DOHH2 (cell line): ENCODE data around the gene IFNGR2.

ENCODE experiments used
- H3F3A ChIP-seq: fragments of 200-600 bp; sonication (generic), shearing (Covaris generic); 2 replicates; pipeline ENCODE4 v1.6.0; 2016; ENCODE audit warnings: antibody characterized with exemption, mild to moderate bottlenecking; ENCODE audit not compliant: control insufficient read depth, insufficient read depth
- H3K27ac ChIP-seq: fragments of 200-600 bp; sonication (generic); 2 replicates; pipeline ENCODE4 v1.5.1; 2014; ENCODE audit warnings: low read depth, mild to moderate bottlenecking, low read length, moderate library complexity
- H3K27me3 ChIP-seq: fragments of 200-600 bp; sonication (generic); 2 replicates; pipeline ENCODE4 v1.6.1; 2014; ENCODE audit warnings: mild to moderate bottlenecking, low read length, mixed read lengths; ENCODE audit not compliant: control insufficient read depth
- H3K36me3 ChIP-seq: fragments of 200-600 bp; sonication (generic); 2 replicates; pipeline ENCODE4 v1.6.1; 2014; ENCODE audit warnings: mild to moderate bottlenecking, low read length, moderate library complexity, mixed read lengths; ENCODE audit not compliant: control insufficient read depth
- H3K4me1 ChIP-seq: fragments of 200-600 bp; sonication (generic); 2 replicates; pipeline ENCODE4 v1.6.1; 2014; ENCODE audit warnings: mild to moderate bottlenecking, low read length, mixed read lengths; ENCODE audit not compliant: control insufficient read depth
- H3K4me2 ChIP-seq: fragments of 200-600 bp; sonication (generic); 2 replicates; pipeline ENCODE4 v1.6.0; 2014; ENCODE audit warnings: mild to moderate bottlenecking, low read length, moderate library complexity
- H3K4me3 ChIP-seq: fragments of 200-600 bp; sonication (generic); 2 replicates; pipeline ENCODE4 v1.5.1; 2014; ENCODE audit warnings: mild to moderate bottlenecking, low read length, mixed read lengths
- H3K79me2 ChIP-seq: fragments of 200-600 bp; sonication (generic); 2 replicates; pipeline ENCODE4 v1.6.1; 2014; ENCODE audit warnings: mild to moderate bottlenecking, low read length, mixed read lengths; ENCODE audit not compliant: control insufficient read depth
- H3K9me2 ChIP-seq: fragments of 200-600 bp; sonication (generic); replicated peaks from 2 replicates; pipeline ENCODE4 v1.6.1; 2014; ENCODE audit warnings: mild to moderate bottlenecking, low read length, mixed read lengths; ENCODE audit not compliant: control insufficient read depth
- H3K9me3 ChIP-seq: fragments of 200-600 bp; sonication (generic); 2 replicates; pipeline ENCODE4 v1.6.1; 2014; ENCODE audit warnings: antibody characterized with exemption, low read length, mixed read lengths; ENCODE audit not compliant: control insufficient read depth, insufficient read depth
- H4K20me1 ChIP-seq: fragments of 200-600 bp; sonication (generic); 2 replicates; pipeline ENCODE4 v1.6.0; 2014; ENCODE audit warnings: low read depth, mild to moderate bottlenecking, antibody characterized with exemption, low read length, moderate library complexity; ENCODE audit not compliant: control insufficient read depth, insufficient read depth
- CTCF ChIP-seq: fragments of 200-600 bp; sonication (generic); IDR thresholded peaks from one replicate; pipeline ENCODE4 v1.5.1; 2014; ENCODE audit warnings: antibody characterized with exemption, mild to moderate bottlenecking, low read depth, low read length; ENCODE audit not compliant: poor library complexity, severe bottlenecking
- EZH2phosphoT487 ChIP-seq: fragments of 200-600 bp; sonication (generic); IDR thresholded peaks from 2 replicates; pipeline ENCODE4 v1.6.1; 2017; ENCODE audit warnings: borderline replicate concordance, mild to moderate bottlenecking, antibody characterized with exemption, low read length, moderate library complexity, mixed read lengths

IFNGR2 gene

DNA sequence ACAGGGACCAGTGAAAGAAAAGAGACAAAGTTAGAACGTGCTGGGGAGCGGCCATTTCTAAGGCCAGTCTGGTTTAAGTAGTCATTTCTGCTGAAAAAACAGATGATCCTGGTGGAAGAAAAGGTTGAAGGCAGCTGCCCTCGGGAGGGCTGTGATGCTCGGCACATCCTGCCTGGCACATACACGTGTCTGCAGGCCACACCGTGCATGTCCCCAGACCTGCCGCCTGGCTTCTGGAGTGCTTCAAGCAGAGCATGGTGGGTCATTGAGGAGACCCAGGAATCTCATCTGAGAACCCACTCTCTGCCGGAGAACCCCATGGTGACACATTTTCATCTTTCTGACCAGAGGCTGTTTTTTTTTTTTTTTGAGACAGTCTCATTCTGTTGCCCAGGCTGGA, 46.0 kb upstream of the IFNGR2 start:
- TF ChIP-seq EZH2phosphoT487 = no peak
- TF ChIP-seq CTCF = no peak
- no peak overlapping the region for H3K27ac ChIP-seq
- H3K27me3 ChIP-seq = no peaks in the 10 kb centered on the region
- H3K4me3 ChIP-seq = no peak overlapping the region
- no peaks in the 10 kb centered on the region for H3K9me3 ChIP-seq
- peaks cover 34% of the 10 kb centered on the region for H3K4me1 ChIP-seq
- H3K36me3 ChIP-seq = peaks cover 45% of the 10 kb centered on the region
- H3K9me2 ChIP-seq = no peaks in the 10 kb centered on the region
- H4K20me1 ChIP-seq = no peaks in the 10 kb centered on the region
- H3K79me2 ChIP-seq = no peaks in the 10 kb centered on the region
- peaks cover 44% of the 10 kb centered on the region for H3F3A ChIP-seq
- no peak overlapping the region for H3K4me2 ChIP-seq

- no peak for TF ChIP-seq EZH2phosphoT487
- no peak for TF ChIP-seq CTCF
- Histone ChIP-seq H3F3A (peaks cover 48% of the 10 kb centered on the region), H3K4me3 (no peak overlapping the region), H3K9me3 (no peaks in the 10 kb centered on the region), H3K36me3 (peaks cover 33% of the 10 kb centered on the region), H4K20me1 (no peaks in the 10 kb centered on the region), H3K4me1 (peaks cover 53% of the 10 kb centered on the region), H3K27me3 (no peaks in the 10 kb centered on the region), H3K9me2 (no peaks in the 10 kb centered on the region), H3K4me2 (peak overlapping the region; percentile 99; the same call in 1 of the 2 replicates), H3K27ac (peak overlapping the region; percentile 2; the same call in 1 of the 2 replicates), H3K79me2 (no peaks in the 10 kb centered on the region)
These were observed 43.8 kb upstream of the IFNGR2 start for GRCh38 chr21:33359446-33359845.

DNA sequence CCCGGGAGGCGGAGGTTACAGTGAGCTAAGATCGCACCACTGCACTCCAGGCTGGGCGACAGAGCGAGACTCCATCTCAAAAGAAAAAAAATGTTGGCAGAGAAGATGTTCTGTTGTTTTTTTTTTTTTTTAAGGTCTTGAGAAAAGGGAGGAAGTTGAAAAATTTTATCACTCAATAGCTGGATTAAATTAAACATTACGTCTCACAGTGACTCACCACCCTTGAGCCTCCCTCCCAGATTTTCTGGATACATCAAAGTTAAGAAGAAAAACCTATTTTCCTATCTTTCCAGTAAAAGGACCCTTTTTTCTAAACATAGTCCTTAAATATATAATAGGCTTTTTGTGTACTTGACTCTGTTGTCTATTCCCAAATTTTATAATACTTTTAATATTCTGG, 42.9 kb upstream of the IFNGR2 start:
- Histone ChIP-seq H3K36me3 (peaks cover 25% of the 10 kb centered on the region), H3K4me3 (peak overlapping the region; percentile 79), H3K27ac (peak overlapping the region; percentile 98), H4K20me1 (no peaks in the 10 kb centered on the region), H3K4me1 (peaks cover 57% of the 10 kb centered on the region), H3K79me2 (no peaks in the 10 kb centered on the region), H3K27me3 (no peaks in the 10 kb centered on the region), H3K4me2 (peak overlapping the region; percentile 99), H3F3A (peaks cover 50% of the 10 kb centered on the region), H3K9me2 (no peaks in the 10 kb centered on the region), H3K9me3 (no peaks in the 10 kb centered on the region)
- TF ChIP-seq EZH2phosphoT487 (no peak), CTCF (no peak)
